IMR-90 (cell line): ENCODE data around the gene ZSCAN30.
A peak's percentile ranks its signal among the peaks of the same experiment; 100 is the strongest.

Experiments used
- BHLHE40 ChIP-seq: fragments of 150-350 bp; IDR thresholded peaks from 2 replicates; pipeline ENCODE4 v1.6.1; 2016; ENCODE audit warnings: mild to moderate bottlenecking, low read depth, low read length
- CEBPB ChIP-seq: IDR thresholded peaks from 2 replicates; pipeline ENCODE4 v1.6.1; 2012; ENCODE audit warnings: low read depth, low read length, improper control_type of control experiment
- CHD1 ChIP-seq: IDR thresholded peaks from 2 replicates; pipeline ENCODE4 v1.6.1; 2012; ENCODE audit warnings: low read depth, low read length, improper control_type of control experiment
- FOS ChIP-seq: fragments of 150-350 bp; IDR thresholded peaks from 2 replicates; pipeline ENCODE4 v1.6.1; 2016; ENCODE audit warnings: low read depth, low read length
- MAFK ChIP-seq: IDR thresholded peaks from 2 replicates; pipeline ENCODE4 v1.6.1; 2012; ENCODE audit warnings: low read depth, low read length, improper control_type of control experiment
- MAZ ChIP-seq: IDR thresholded peaks from 2 replicates; pipeline ENCODE4 v1.6.1; 2012; ENCODE audit warnings: low read depth, mild to moderate bottlenecking, low read length, improper control_type of control experiment, moderate library complexity, borderline replicate concordance
- NFE2L2 ChIP-seq: fragments of 150-350 bp; IDR thresholded peaks from 2 replicates; pipeline ENCODE4 v1.6.1; 2016; ENCODE audit warnings: low read depth, mild to moderate bottlenecking, low read length
- POLR2A ChIP-seq: IDR thresholded peaks from 2 replicates; pipeline ENCODE4 v1.6.1; 2012; ENCODE audit warnings: mild to moderate bottlenecking, low read depth, low read length
- RAD21 ChIP-seq: IDR thresholded peaks from 2 replicates; pipeline ENCODE4 v1.6.1; 2012; ENCODE audit warnings: low read length, improper control_type of control experiment
- RFX5 ChIP-seq: IDR thresholded peaks from 2 replicates; pipeline ENCODE4 v1.8.0; 2012; ENCODE audit warnings: low read depth, mild to moderate bottlenecking, low read length, moderate library complexity
- SMC3 ChIP-seq: fragments of 150-350 bp; IDR thresholded peaks from 2 replicates; pipeline ENCODE4 v1.6.1; 2016; ENCODE audit warnings: low read depth, mild to moderate bottlenecking, antibody characterized with exemption, low read length, moderate library complexity
- USF2 ChIP-seq: fragments of 150-350 bp; IDR thresholded peaks from 2 replicates; pipeline ENCODE4 v1.6.1; 2017; ENCODE audit warnings: mild to moderate bottlenecking, antibody characterized with exemption, low read length, low read depth
- TF ChIP-seq, protein P1 (sequence below): conservative IDR thresholded peaks from 2 replicates; pipeline ENCODE4 v1.5.1; 2012; ENCODE audit warnings: mild to moderate bottlenecking, low read depth, low read length, improper control_type of control experiment

- TF ChIP-seq, protein P1, sequence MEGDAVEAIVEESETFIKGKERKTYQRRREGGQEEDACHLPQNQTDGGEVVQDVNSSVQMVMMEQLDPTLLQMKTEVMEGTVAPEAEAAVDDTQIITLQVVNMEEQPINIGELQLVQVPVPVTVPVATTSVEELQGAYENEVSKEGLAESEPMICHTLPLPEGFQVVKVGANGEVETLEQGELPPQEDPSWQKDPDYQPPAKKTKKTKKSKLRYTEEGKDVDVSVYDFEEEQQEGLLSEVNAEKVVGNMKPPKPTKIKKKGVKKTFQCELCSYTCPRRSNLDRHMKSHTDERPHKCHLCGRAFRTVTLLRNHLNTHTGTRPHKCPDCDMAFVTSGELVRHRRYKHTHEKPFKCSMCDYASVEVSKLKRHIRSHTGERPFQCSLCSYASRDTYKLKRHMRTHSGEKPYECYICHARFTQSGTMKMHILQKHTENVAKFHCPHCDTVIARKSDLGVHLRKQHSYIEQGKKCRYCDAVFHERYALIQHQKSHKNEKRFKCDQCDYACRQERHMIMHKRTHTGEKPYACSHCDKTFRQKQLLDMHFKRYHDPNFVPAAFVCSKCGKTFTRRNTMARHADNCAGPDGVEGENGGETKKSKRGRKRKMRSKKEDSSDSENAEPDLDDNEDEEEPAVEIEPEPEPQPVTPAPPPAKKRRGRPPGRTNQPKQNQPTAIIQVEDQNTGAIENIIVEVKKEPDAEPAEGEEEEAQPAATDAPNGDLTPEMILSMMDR, result no peak
- no peak; the same call in 1 of the 2 replicates for TF ChIP-seq RAD21
- peak; percentile 23; the same call in 1 of the 2 replicates for TF ChIP-seq USF2
- TF ChIP-seq MAZ, result peak; percentile 27; the same call in 1 of the 2 replicates
- no peak for TF ChIP-seq MAFK
- TF ChIP-seq POLR2A, result peak; percentile 86
- peak; percentile 54; the same call in 1 of the 2 replicates for TF ChIP-seq BHLHE40
- no peak for TF ChIP-seq CHD1
- no peak; the same call in 1 of the 2 replicates for TF ChIP-seq NFE2L2
- TF ChIP-seq CEBPB, result no peak
- no peak for TF ChIP-seq RFX5
- TF ChIP-seq SMC3, result no peak
- TF ChIP-seq FOS, result no peak
Measured at GRCh38 chr18:35290094-35290735, at the start of gene ZSCAN30.
